Effector CD4-positive, alpha-beta T cell (primary cell): Measurements from ENCODE around the gene TMEM217.

Experiments
- DNase-seq: peaks from one replicate; pipeline ENCODE4 v3.0.0-alpha.2; 2020

The TMEM217 gene

DNA sequence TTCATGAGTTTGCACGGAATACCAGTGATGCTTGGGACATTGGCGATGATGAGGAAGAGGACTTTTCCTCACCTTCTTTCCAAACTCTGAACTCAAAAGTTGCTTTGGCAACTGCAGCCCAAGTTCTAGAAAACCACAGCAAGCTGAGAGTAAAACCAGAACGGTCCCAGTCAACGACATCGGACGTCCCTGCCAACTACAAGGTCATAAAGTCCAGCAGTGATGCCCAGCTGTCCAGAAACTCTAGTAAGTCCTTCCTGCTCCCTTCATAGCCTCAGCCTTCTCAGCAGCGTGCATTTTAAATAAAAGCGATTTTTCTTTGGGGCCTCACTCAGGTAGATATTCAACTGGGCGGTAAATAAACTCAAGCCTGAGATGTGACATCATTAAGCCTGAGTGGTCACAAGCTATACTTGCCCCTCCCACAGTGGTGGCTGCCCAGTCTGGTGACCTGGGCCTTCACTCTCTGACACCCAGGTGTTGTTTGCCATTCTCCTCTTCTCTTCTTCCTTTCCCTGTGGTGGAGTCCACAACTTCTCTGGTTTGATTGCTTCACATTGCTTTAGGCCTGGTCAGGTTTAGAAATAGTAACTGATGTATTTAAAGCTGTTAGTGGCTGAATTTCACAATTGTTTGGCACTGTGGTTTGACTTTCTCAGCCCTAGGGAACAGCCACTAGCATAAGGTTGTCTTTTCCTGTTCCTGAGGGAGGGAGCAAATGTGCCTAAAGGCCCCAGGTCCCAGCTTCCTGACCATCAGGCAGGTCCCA lies 21.6 kb upstream of the TMEM217 start:
- no peak for DNase-seq

DNA sequence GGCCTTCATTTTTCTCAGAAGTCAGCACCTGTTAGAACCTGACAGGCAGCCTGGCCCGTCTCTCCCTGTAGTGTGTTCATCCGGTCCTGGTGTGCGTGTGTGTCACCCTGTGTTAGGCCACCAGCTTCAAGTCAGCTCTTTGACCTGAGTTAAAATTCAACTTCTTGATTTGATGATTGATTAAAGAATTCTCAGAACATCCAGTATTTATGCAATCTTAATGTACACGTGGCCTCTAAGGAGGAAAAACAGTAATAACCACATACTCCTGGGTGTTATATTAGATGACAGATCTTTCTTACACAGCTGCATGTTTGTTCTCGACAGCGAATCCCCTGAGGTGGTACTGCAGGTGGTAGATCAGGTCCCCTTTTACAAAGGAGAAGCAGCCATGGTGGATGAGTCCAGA lies 19.1 kb upstream of the TMEM217 start:
- no peak for DNase-seq

DNA sequence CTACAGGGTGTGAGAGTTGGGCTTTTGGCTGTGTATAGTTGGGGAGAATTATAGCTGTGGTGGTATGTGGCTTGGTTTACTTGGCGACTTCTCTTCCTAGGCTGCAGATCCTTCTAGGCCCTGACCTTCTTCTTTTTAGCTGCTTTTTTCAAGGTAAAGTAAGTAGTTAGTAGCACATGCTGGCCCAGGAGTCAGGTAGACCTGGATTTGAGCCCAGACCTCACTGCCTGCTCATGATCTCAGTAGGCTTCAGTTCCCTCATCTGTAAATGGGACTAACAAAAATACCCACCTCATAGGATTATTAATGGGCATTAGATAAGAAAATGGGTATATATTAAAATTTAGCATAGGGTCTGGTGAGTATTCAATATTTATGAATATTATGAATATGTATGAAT lies 17.4 kb upstream of the TMEM217 start:
- DNase-seq: no peak

DNA sequence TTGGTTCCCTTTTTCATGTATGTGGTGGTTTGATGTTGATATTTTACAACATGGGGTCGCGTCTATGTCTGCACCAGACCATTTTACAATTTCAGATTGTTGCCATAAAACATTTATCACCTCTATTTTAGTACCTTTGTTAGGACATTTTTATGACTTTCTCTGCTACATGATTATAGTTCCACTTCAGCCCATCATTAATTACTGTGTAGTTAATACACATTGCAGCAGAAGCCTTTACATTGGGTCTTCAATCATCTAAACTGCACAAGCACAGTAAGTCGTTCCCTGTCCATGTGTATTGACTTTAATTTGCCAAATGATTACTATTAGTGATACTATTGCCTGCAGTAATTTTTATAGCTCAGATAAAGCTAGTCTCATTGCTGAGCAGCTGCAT lies 15.7 kb upstream of the TMEM217 start:
- no peak for DNase-seq

DNA sequence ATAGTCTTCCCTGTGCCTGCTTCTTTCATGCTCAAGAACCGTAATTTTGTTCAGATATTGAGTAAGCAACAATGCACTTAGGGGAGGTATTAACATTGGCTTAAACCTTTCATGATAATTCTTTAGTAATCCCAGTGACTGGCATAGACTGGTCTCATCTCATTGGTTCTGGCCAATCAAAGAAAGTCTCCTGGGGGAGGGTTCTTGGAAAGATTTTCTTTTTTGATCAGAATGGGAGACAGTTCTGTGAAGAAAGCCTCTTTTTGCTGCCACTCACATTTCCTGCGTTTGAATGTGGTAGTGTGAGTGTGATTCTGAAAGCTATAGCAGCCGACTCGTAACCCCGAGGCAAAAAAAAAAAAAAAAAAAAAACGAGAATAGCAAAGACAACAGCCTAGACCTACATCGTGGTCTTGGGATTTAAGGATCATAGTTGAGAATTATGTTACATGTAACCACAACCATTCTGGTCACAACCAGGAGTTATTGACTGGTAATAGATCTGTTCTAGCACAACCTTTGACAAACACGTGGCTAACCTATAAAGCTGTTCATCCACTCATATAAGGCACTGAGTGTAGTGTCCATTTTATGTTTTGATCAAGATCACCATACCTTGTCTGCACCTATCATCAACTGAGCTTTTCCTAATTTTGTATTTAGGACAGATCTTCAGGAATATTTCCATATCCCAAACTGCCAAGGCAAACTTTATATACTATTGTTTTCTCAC lies 15.1 kb upstream of the TMEM217 start:
- no peak for DNase-seq

DNA sequence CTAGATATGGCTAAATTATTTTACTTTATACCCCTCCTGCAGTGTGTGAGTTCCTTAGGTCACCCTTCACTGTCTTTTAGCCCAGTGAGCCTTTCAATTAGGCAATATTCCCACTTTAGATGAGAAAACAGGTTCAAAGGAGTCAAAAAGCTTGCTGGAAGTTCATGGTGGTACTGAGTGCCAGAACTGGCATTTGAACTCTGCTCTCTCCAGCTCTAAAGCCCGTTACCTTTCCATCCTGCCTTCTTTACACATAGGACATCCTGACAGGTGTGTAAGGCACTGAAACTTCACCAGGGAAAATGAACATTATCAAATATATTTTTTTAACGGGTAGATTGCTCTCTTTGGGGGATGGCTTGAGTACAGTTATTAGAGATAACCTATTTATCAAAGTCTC lies 11.2 kb upstream of the TMEM217 start:
- no peak for DNase-seq

DNA sequence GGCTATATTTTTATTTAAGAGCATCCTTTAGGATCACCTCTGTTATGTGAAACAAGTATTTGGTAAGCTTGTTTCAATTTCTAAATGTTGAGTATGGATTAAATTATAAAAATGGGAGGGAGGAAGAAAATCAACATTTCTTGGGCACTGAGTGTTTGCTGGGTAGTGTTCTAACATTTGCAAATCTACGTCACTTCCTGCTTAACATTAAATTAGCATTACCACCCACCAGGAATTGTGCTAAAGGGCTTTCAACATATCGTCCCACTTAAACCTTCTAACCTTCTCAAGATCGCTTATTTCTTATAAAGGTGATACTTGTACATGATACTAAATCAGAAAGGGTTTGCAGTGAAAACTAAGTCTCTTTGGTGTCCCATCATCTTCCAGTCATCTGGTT lies 7.9 kb upstream of the TMEM217 start:
- no peak for DNase-seq

DNA sequence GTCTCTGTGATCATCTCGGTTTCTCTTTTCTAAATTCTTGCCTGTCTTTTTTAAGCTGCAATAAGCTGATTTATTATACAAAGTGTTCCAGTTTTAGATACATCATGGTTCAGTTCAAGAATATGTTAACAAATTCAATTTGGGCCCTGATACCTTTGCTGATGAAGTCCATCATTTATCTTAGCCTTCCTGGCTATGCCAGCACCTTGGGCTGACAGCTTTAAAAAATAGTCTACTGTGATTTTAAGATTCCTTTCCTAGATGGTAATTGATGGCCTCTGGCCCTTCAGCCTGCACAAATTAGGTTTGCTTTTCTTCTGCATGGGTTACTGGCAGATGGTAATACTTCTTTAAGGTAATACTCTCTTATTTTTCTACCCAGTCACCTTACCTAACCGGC lies 7.1 kb upstream of the TMEM217 start:
- no peak for DNase-seq

DNA sequence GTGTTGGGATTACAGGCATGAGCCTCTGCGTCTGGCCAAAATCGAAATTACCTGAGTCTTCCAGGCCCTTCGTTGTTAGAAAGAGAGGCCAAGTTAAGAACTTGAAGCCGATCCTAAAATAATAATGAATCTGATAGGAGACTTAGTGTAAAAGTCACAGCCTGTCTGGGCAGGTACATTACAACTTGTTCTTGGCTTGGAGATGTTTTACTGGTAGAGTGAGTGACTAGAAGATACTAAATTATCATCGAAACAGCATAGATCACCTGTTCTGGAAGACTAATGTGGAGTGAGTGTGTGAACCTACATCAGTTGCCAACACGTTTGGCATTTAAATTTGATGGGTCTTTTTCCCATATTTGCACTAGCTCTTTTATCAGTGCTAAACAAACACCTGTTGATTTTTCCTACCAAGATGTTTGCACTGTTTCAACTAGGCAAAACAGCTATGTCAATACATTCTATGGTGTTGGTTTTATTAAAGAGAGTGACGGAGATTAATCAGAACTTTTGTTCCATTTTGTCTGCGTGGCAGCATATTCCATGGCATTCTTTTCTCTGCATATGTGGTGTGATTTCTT lies 4.6 kb upstream of the TMEM217 start:
- DNase-seq: no peak

DNA sequence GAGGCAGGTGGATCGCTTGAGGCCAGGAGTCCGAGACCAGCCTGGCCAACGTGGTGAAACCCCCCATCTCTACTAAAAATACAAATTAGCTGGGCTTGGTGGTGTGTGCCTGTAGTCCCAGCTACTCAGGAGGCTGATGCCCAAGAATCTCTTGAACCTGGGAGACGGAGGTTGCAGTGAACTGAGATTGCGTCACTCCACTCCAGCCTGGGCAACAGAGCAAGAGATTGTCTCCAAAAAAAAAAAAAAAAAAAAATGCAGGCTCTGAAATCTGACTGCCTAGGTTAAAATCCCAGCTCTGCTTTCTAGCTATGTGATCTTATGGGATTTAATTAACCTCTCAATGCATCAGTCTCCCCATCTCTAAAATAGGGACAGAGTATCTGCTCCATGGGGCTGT lies 3.3 kb upstream of the TMEM217 start:
- no peak for DNase-seq

DNA sequence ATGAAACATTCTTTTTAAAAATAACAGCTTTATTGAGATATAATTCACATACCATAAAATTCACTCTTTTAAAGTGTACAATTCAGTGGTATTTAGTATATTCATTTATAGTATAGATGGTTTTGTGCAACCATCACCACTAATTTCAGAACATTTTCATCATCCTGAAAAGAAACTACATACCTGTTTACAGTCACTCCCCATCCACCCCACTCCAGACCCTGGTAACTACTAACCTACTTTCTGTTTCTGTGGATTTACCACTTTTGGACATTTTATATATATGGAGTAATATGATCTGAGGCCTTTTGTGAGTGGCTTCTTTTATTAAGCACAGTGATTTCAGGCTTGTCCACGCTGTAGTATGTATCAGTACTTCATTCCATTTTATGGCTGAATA lies 2.5 kb upstream of the TMEM217 start:
- DNase-seq: no peak

DNA sequence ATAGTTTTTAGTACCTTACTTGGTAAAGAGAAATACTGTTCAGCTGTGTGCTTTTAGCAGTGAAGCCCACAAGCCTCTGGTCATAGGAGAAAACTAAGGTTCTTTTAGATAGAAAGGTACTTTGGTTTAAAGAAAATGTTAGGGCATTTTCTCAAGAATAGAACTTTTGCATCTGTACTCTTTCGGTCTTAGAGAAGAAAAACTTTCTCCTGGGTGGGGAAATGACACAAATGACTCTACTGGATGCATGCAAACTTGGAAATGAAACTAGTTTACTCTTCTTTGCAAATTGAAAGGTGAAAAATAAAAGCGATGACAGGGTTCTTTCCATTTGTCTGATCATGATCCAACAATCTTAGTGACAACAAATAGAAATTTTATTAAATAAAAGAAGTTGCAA lies 2.1 kb upstream of the TMEM217 start:
- DNase-seq: no peak

DNA sequence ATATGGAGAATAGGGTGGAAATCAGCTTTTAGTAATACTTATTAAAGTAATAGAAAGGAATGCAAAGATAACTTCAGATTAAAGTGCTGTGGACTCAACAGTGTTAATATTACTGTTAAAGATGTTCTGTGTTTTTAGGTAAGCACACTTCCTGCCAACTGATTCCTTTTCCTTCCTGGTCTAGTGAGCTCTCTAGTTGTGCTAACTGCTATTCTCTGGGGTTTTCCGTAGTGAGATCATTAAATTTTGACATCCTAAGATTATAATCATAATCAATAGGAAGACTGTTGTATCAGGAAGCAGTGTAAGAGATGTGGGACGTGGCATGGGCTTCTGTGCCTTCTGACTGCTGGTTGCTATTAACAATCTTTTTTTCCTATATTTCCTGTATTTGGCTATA lies 1.2 kb upstream of the TMEM217 start:
- DNase-seq: no peak

DNA sequence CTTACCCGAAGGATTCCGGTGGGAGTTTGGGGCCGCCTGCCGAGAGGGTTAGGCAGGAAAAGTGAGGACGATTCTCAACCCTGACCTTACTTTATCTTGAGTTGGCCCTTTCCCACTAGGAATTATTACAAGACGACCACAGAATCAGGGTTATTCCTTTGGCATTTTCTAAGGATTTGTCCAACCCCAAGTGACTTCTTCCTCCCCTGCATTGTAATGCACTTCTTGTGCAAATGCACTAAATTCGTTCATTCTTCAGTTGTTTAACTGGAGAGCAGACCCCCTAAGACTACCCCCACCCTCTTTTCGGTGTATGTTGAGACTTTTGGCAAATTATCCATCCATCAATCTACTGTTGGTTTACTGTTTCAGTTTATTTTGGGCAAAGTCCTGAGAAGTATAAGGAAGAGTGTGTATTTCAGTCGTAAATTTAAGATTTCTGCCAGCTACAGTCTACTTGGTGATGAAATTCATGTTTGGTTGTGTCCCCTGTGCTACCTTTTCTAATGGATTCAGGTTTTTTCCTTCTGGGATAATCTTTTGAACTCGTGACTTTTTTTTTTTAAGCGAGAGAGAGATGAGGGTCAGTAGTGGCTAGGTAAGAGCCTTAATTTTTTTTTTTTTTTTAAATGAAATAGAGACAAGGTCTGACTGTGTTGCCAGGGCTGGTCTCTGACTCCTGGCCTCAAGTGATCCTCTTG lies 611 bp upstream of the TMEM217 start:
- no peak for DNase-seq

DNA sequence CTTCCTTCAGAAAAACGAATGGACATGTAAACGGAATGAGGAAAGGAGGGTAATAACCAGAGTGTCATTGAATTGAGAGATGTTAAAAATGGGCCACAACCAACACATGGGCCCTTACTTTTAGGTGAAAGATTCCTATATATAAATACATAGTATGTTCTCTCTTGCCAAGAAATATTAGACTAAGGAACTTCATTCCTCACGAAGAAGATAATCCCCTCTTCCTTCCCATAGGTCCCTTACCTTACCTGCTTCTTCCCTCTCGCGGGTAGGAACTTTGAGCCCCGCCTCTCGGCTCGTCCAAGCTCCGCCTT lies 667 bp downstream of the TMEM217 start:
- no peak for DNase-seq

DNA sequence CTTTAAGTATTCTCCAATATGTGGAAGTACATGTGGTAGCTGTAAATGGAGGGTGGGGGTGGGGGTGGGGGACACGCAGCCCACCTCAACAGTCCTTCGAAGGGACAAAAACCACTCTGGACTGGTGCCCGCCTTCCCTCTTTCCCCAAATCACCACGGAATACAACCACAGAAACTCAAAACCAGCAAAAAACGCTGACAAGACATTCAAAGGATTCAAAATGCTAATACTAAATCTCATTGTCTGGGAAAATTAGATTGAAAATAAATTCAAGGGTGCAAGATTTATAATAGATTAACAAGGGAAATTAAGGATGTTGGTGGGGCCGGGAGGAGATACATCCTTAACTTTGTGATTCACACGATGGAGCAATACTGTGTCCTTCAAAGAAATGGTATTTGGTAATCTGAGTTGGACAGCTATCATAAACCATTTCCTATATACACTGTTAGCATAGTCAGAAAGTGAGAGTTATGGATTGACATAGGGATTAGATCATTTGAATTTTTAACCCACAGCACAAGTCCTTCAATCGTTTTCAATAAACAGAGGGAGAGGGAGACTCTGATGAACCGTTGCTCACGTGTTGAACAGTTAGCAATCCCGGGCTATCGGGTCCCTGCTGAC lies 1.1 kb downstream of the TMEM217 start:
- DNase-seq: no peak

DNA sequence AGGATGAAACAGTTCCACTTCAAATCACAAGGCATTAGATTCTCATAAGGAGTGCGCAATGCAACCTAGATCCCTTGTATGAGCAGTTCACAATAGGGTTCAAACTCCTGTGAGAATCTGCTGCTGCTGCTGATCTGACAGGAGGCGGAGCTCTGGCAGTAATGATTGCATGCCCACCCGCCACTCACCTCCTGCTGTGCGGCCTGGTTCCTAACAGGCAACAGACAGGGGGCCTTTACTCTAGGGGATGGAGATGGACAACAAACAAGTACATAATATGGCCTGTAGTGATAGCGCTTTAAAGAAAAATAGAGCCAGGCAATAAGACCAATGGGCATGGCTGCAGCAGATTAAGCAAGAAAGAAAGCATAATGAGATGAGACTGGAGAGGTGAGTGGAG lies 3.1 kb downstream of the TMEM217 start:
- DNase-seq: no peak

DNA sequence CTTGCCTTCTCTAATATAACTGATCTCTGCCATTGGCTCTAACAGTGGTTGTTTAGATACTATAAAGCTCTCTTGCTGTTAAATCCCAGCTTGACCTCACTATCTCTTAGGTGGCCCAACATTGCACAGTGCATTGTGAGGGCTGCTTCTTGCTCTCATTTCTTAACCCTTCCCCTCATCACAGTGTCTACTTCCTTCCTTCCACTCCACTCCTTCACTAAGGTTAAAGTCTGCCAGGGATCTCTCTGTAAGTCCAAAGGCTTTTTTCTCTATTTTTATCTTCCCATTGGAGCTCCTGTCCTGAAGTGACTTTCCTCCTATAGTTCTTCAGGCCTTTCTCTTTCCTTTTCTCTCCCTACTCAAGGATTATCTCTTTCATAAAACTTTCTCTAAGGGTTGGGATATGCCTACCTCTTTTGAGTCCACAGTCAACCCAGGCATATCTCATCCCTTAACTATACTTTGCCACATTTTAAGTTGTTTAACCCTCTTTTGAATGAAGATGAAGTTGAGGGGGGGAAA lies 4.4 kb downstream of the TMEM217 start:
- no peak for DNase-seq

DNA sequence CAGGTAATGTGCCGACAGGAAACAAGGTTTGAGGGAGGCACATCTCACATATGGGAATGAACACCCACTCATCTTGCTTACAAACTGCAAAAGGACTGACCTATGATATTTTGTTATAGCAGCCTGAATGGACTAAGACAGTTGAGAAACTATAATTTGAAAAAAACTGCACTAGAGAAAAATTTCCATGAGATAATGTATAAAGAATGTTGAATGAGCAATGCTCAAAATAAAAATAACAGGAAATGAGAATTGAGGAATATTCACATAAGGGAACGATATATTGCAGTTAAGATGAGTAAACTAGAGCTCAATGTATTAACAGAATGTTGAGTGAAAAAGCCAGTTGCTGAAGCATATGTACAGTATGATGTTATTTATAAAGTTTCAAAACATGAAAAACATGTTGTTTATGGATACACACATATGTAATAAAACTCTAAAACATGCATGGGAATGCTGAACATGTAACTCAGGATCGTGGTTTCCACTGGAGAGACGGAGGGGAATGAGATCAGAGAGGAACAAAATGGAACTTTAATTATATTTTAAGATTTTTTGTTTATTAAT lies 6.6 kb downstream of the TMEM217 start:
- no peak for DNase-seq

DNA sequence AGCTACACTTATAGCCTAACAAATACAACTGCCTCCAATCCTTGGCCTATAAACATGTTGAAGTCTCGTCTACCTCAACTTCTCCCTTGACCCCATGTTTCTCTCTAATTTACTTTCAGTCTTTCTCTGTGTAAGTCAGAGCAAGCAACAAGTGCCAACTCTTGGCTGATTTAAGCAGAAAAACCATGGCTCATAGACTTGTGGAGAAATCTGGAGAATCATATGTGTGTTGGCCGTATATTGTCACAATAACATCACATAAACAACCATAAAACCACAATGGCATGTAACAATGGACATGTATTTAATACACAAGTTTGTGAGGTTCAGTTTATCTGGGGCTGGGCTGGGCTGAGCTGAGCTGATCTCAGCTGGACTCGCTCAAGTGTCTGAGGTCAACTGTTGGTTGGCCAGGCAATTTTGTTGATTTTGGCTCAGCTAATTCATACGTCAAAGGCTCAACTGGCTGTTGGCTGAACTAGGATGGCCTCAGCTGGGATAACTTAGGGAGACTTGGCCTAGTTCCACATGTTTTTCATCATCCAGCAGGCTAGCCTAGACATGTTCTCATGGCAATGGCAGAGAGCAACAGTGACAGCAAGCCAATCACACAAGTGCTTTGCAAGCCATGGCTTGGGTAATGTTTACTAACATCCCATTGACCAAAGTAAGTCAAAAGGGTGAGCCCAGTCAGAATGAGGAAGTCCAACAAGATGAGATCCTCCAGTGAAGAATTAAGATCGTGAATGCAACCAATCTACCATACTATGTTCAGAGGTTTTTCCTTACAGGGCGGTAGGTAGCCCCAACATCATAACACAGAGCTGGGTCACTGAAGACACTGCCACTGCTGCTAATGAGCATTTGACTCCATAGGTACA lies 13.3 kb downstream of the TMEM217 start:
- DNase-seq: no peak

DNA sequence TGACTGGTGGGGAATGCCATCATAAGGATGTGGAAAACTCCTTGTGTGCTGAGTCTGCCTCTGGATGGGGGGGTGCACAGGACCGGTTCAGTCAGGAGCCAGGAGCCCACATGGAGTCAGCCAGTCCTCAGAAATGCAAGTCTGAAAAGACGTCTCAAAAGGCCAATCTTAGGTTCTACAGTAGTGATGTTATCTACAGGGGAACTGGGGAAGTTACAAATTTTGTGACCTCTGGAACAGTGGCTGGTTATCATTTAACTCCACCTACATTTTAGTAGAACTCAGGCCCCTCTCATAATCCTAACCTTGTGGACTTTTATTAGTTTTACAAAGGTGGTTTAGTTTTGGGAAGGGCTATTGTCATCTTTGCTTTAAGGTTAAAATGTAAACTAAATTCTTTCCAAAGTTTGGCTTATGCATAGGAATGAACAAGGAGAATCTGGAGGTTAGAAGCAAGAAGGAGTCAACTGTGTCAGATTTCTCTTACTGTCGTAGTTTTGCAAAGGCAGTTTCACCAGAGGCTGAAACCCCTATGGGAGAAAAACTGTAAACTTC lies 14.1 kb downstream of the TMEM217 start:
- no peak for DNase-seq
